SK-N-SH (cell line): ENCODE results near the gene ATRAID. TPM values are rescaled to one million over a fixed set of nuclear protein-coding genes. Genes with fewer than 3 reads are reported as not detected.

Experiments used
- CTCF ChIA-PET: fragments of 300-600, 350-600 bp; formaldehyde crosslinking; extraction: SDS; loops from one replicate; lab custom pipeline; 2021; lab: Yijun Ruan, JAX
- POLR2A ChIA-PET: fragments of 350-600 bp; sonication (Branson Sonifier 250); formaldehyde crosslinking; extraction: SDS; loops from one replicate; lab custom pipeline; 2020; ENCODE audit warnings: antibody characterized with exemption, inconsistent platforms; lab: Yijun Ruan, JAX
- DNase-seq: peaks from one replicate; pipeline ENCODE4 v3.0.0; 2012
- H2AFZ ChIP-seq: fragments of 200-600 bp; sonication (generic); 2 replicates; pipeline ENCODE4 v1.8.1; 2016; ENCODE audit warnings: antibody characterized with exemption, mild to moderate bottlenecking, low read depth
- H3F3A ChIP-seq: fragments of 200-600 bp; sonication (generic); replicated peaks from 2 replicates; pipeline ENCODE3; 2016; ENCODE audit warnings: antibody characterized with exemption, mild to moderate bottlenecking; ENCODE audit not compliant: insufficient read depth
- H3K27ac ChIP-seq, 2 experiments: fragments of 200-500 bp in 1 of 2; fragments of 200-600 bp in 1 of 2; sonication (Bioruptor generic) in 1 of 2; sonication (generic), shearing (Covaris generic) in 1 of 2; 2 replicates each; pipeline versions ENCODE4 v1.5.1 to v1.6.1; 2014 to 2016; ENCODE audit warnings: low read depth in 2 of 2, inconsistent platforms in 1 of 2, low read length in 1 of 2, mild to moderate bottlenecking in 1 of 2, mixed read lengths in 1 of 2
- H3K27me3 ChIP-seq: fragments of 200-600 bp; sonication (generic), shearing (Covaris generic); 2 replicates; pipeline ENCODE4 v1.6.1; 2016; ENCODE audit warnings: mixed run types; ENCODE audit not compliant: insufficient read depth
- H3K36me3 ChIP-seq, 2 experiments: fragments of 200-500 bp in 1 of 2; fragments of 200-600 bp in 1 of 2; sonication (Bioruptor generic) in 1 of 2; sonication (generic) in 1 of 2; replicated peaks in 1 of 2; 2 replicates each; pipeline versions ENCODE3 to v1.5.1; 2014 to 2016; ENCODE audit warnings: low read length in 1 of 2, mild to moderate bottlenecking in 1 of 2; ENCODE audit not compliant: insufficient read depth in 2 of 2, control insufficient read depth in 1 of 2
- H3K4me1 ChIP-seq, 2 experiments: fragments of 200-500 bp in 1 of 2; fragments of 200-600 bp in 1 of 2; sonication (Bioruptor generic) in 1 of 2; sonication (generic), shearing (Covaris generic) in 1 of 2; 2 replicates each; pipeline versions ENCODE4 v1.5.1 to v1.6.1; 2014 to 2016; ENCODE audit warnings: low read depth in 1 of 2, low read length in 1 of 2, mixed run types in 1 of 2; ENCODE audit not compliant: insufficient read depth in 2 of 2, control insufficient read depth in 1 of 2
- H3K4me2 ChIP-seq: fragments of 200-600 bp; sonication (generic), shearing (Covaris generic); 2 replicates; pipeline ENCODE4 v1.6.1; 2017; ENCODE audit warnings: mixed run types
- H3K4me3 ChIP-seq, 2 experiments: fragments of 200-500 bp in 1 of 2; fragments of 200-600 bp in 1 of 2; sonication (Bioruptor generic) in 1 of 2; sonication (generic), shearing (Covaris generic) in 1 of 2; 2 replicates each; pipeline versions ENCODE4 v1.5.1 to v1.8.1; 2014 to 2016; ENCODE audit warnings: low read depth in 2 of 2, inconsistent platforms in 1 of 2, low read length in 1 of 2, mild to moderate bottlenecking in 1 of 2, mixed read lengths in 1 of 2, moderate library complexity in 1 of 2
- H3K79me2 ChIP-seq: fragments of 200-600 bp; sonication (generic); 2 replicates; pipeline ENCODE4 v1.8.1; 2017; ENCODE audit warnings: mild to moderate bottlenecking; ENCODE audit not compliant: insufficient read depth
- H3K9ac ChIP-seq: fragments of 200-600 bp; sonication (generic); 2 replicates; pipeline ENCODE4 v1.6.1; 2017; ENCODE audit warnings: mixed run types
- H3K9me2 ChIP-seq: fragments of 200-600 bp; sonication (generic); 2 replicates; pipeline ENCODE4 v1.6.1; 2017; ENCODE audit warnings: mixed run types
- H3K9me3 ChIP-seq: fragments of 200-600 bp; sonication (generic); 2 replicates; pipeline ENCODE4 v1.6.1; 2017; ENCODE audit warnings: mixed run types, mild to moderate bottlenecking, moderate library complexity
- H4K20me1 ChIP-seq: fragments of 200-600 bp; sonication (generic); 2 replicates; pipeline ENCODE4 v1.6.1; 2017; ENCODE audit warnings: mild to moderate bottlenecking, mixed run types; ENCODE audit not compliant: insufficient read depth
- CTCF ChIP-seq: fragments of 200-600 bp; sonication (generic); IDR thresholded peaks from 2 replicates; pipeline ENCODE4 v1.6.1; 2017; ENCODE audit warnings: antibody characterized with exemption, mild to moderate bottlenecking, moderate library complexity
- ELF1 ChIP-seq: IDR thresholded peaks from 2 replicates; pipeline ENCODE4 v1.4.0; 2012
- EP300 ChIP-seq, 2 experiments: IDR thresholded peaks; 2 replicates each; pipeline versions ENCODE4 v1.4.0 to v1.6.1; 2012; ENCODE audit warnings: borderline replicate concordance in 1 of 2, low read depth in 1 of 2, low read length in 1 of 2
- FOSL2 ChIP-seq: IDR thresholded peaks from 2 replicates; pipeline ENCODE4 v1.4.0; 2012; ENCODE audit warnings: low read depth, mild to moderate bottlenecking, moderate library complexity, borderline replicate concordance
- FOXM1 ChIP-seq: IDR thresholded peaks from 2 replicates; pipeline ENCODE4 v1.4.0; 2012; ENCODE audit warnings: low read depth, mild to moderate bottlenecking
- POLR2AphosphoS5 ChIP-seq: IDR thresholded peaks from 2 replicates; pipeline ENCODE4 v1.6.1; 2012; ENCODE audit warnings: low read depth, low read length
- REST ChIP-seq: IDR thresholded peaks from 2 replicates; pipeline ENCODE4 v1.6.1; 2012; ENCODE audit warnings: mild to moderate bottlenecking, low read depth, low read length, moderate library complexity
- RXRA ChIP-seq: IDR thresholded peaks from 2 replicates; pipeline ENCODE4 v1.4.0; 2012; ENCODE audit warnings: low read depth, mild to moderate bottlenecking, borderline replicate concordance
- SIN3A ChIP-seq: IDR thresholded peaks from 2 replicates; pipeline ENCODE4 v1.6.1; 2012; ENCODE audit warnings: low read depth, mild to moderate bottlenecking, low read length, moderate library complexity, borderline replicate concordance
- SMC3 ChIP-seq: IDR thresholded peaks from 2 replicates; pipeline ENCODE4 v1.6.1; 2012; ENCODE audit warnings: low read depth, low read length, improper control_type of control experiment
- TAF1 ChIP-seq: IDR thresholded peaks from 2 replicates; pipeline ENCODE4 v1.6.1; 2012; ENCODE audit warnings: low read depth, mild to moderate bottlenecking, low read length, moderate library complexity, borderline replicate concordance
- TEAD4 ChIP-seq: IDR thresholded peaks from 2 replicates; pipeline ENCODE4 v1.4.0; 2012; ENCODE audit warnings: mild to moderate bottlenecking, borderline replicate concordance; ENCODE audit not compliant: insufficient read depth
- USF1 ChIP-seq: IDR thresholded peaks from 2 replicates; pipeline ENCODE4 v1.4.0; 2012; ENCODE audit warnings: low read depth, borderline replicate concordance
- USF2 ChIP-seq: fragments of 150-350 bp; IDR thresholded peaks from 2 replicates; pipeline ENCODE4 v1.6.1; 2017; ENCODE audit warnings: antibody characterized with exemption, low read length, low read depth, borderline replicate concordance
- YY1 ChIP-seq: IDR thresholded peaks from 2 replicates; pipeline ENCODE4 v1.4.0; 2012; ENCODE audit warnings: low read depth, mild to moderate bottlenecking
- WGBS: methylation state at CpG from one replicate; pipeline ENCODE4 v1.1.6; 2017; ENCODE audit warnings: low lambda C conversion rate; 5-methylcytosine and 5-hydroxymethylcytosine counted together
- polyA plus RNA-seq, 3 experiments: library from polyadenylated mRNA; depleted of rRNA; stranded (reverse); fragments of >200 nt; gene quantifications; 2 replicates each; pipeline ENCODE4 v1.2.3, GENCODE V29; 2012
- TF ChIP-seq, protein P1 (sequence below): IDR thresholded peaks from 2 replicates; pipeline ENCODE4 v1.4.0; 2012; ENCODE audit warnings: low read depth, borderline replicate concordance
- TF ChIP-seq, protein P2 (sequence below): IDR thresholded peaks from 2 replicates; pipeline ENCODE4 v1.4.0; 2012; ENCODE audit warnings: low read depth

ATRAID gene
- polyA plus RNA-seq, 1 of the 3 experiments (the other 2 are of a cell fraction), result 289 TPM

GRCh38 chr2:27218614-27219013 is 6.8 kb downstream of the ATRAID start:
- H3K4me1 ChIP-seq, result peaks cover 4 to 15% of the 10 kb centered on the region in 2 experiments; a peak in 3 of 4 replicates
- no peak overlapping the region for H2AFZ ChIP-seq
- H3K79me2 ChIP-seq, result peaks cover 33% of the 10 kb centered on the region; the same call in 1 of the 2 replicates
- no peaks in the 10 kb centered on the region for H3K27me3 ChIP-seq
- no peak overlapping the region for H3K4me3 ChIP-seq
- peaks cover 6% of the 10 kb centered on the region for H3F3A ChIP-seq
- no peaks in the 10 kb centered on the region for H3K9me3 ChIP-seq
- H3K4me2 ChIP-seq, result peak overlapping the region; percentile 86
- POLR2A ChIA-PET, result interaction anchor here (1.5 kb wide), 1 partner anchor 12 kb away, joined by 4 read pairs; no protein-coding TSS in a partner anchor
- CTCF ChIA-PET, result interaction anchor here (0.8 to 1.3 kb wide), 2 partner anchors 23 to 61 kb away, joined by 3 read pairs; no protein-coding TSS in a partner anchor
- no peak overlapping the region for H3K9ac ChIP-seq
- H3K27ac ChIP-seq, result no peak overlapping the region
- 97% methylated on average over 4 of the region's 4 CpGs for WGBS
- no peaks in the 10 kb centered on the region for H3K9me2 ChIP-seq
- peaks cover 49 to 58% of the 10 kb centered on the region in 2 experiments for H3K36me3 ChIP-seq
- no peak for DNase-seq
- TF ChIP-seq FOSL2 (no peak), SIN3A (no peak), EP300 (IDR thresholded peaks at IDR 0.05; ENCODE audit: borderline replicate concordance in 1 of 2, low read depth in 1 of 2, low read length in 1 of 2) (no peak), SMC3 (no peak), REST (no peak), ELF1 (no peak), USF1 (no peak), USF2 (no peak), TAF1 (no peak), TEAD4 (no peak), FOXM1 (no peak)
- TF ChIP-seq, all 33 proteins: peak for 0
- H4K20me1 ChIP-seq, result no peaks in the 10 kb centered on the region

GRCh38 chr2:27219091-27219490 is 7.2 kb downstream of the ATRAID start:
- no peaks in the 10 kb centered on the region for H4K20me1 ChIP-seq
- ChIA-PET CTCF (interaction anchor here (1.0 to 1.8 kb wide), 3 partner anchors 22 to 61 kb away, joined by 3 to 12 read pairs (median 3); no protein-coding TSS in a partner anchor), POLR2A (interaction anchor here (1.5 kb wide), 1 partner anchor 11 kb away, joined by 4 read pairs; no protein-coding TSS in a partner anchor)
- H3K9ac ChIP-seq, result no peak overlapping the region
- H3K27ac ChIP-seq, result no peak overlapping the region
- no peak for TF ChIP-seq POLR2AphosphoS5
- no peak for TF ChIP-seq CTCF
- TF ChIP-seq YY1, result no peak
- TF ChIP-seq, protein P1, sequence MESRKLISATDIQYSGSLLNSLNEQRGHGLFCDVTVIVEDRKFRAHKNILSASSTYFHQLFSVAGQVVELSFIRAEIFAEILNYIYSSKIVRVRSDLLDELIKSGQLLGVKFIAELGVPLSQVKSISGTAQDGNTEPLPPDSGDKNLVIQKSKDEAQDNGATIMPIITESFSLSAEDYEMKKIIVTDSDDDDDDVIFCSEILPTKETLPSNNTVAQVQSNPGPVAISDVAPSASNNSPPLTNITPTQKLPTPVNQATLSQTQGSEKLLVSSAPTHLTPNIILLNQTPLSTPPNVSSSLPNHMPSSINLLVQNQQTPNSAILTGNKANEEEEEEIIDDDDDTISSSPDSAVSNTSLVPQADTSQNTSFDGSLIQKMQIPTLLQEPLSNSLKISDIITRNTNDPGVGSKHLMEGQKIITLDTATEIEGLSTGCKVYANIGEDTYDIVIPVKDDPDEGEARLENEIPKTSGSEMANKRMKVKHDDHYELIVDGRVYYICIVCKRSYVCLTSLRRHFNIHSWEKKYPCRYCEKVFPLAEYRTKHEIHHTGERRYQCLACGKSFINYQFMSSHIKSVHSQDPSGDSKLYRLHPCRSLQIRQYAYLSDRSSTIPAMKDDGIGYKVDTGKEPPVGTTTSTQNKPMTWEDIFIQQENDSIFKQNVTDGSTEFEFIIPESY, result no peak
- TF ChIP-seq, protein P2, sequence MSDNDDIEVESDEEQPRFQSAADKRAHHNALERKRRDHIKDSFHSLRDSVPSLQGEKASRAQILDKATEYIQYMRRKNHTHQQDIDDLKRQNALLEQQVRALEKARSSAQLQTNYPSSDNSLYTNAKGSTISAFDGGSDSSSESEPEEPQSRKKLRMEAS, result no peak
- TF ChIP-seq SIN3A, result no peak
- TF ChIP-seq RXRA, result no peak
- no peak for TF ChIP-seq TAF1
- no peak for TF ChIP-seq FOSL2
- whole genome bisulfite sequencing, result 98% methylated on average over 2 of the region's 2 CpGs
- no peaks in the 10 kb centered on the region for H3K27me3 ChIP-seq
- H3K9me3 ChIP-seq, result no peaks in the 10 kb centered on the region
- H3K4me3 ChIP-seq, result no peak overlapping the region
- H3K79me2 ChIP-seq, result peaks cover 30% of the 10 kb centered on the region; the same call in 1 of the 2 replicates
- DNase-seq, result no peak
- no peaks in the 10 kb centered on the region for H3K9me2 ChIP-seq
- H3F3A ChIP-seq, result peaks cover 6% of the 10 kb centered on the region
- H3K4me1 ChIP-seq, result peaks cover 4 to 14% of the 10 kb centered on the region in 2 experiments; a peak in 3 of 4 replicates
- no peak overlapping the region for H2AFZ ChIP-seq
- H3K36me3 ChIP-seq, result peaks cover 51 to 58% of the 10 kb centered on the region in 2 experiments
- no peak overlapping the region for H3K4me2 ChIP-seq
